GM21723 (cell line): ENCODE data around the gene RIMS1.

ENCODE experiments used
- ATAC-seq: cut with Tn5 transposase; IDR thresholded peaks from one replicate; pipeline ENCODE4 v1.9.1; 2021; ENCODE audit warnings: mild to moderate bottlenecking, moderate library complexity; ENCODE audit not compliant: unreplicated experiment

RIMS1 gene

GRCh38 chr6:72084992-72085569 is 198.7 kb downstream of the RIMS1 start:
- no peak for ATAC-seq

DNA sequence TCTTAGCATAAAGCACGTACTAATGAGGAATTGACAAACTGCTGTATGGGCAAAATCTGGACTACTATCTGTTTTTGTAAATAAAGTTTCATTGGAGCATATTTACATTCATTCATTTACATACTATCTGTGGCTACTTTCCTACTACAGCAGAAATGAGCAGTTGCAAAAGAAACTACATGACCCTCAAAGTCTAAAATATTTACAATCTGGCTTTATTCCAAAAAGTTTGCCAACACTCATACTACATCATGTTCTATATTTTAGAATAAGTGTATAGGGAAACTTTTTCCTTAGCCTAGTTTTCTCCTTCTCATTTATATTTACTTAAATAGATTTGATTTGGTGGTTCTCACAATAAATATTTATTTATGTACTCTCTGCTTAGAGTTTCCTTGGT is 208.2 kb downstream of the RIMS1 start:
- no peak for ATAC-seq

DNA sequence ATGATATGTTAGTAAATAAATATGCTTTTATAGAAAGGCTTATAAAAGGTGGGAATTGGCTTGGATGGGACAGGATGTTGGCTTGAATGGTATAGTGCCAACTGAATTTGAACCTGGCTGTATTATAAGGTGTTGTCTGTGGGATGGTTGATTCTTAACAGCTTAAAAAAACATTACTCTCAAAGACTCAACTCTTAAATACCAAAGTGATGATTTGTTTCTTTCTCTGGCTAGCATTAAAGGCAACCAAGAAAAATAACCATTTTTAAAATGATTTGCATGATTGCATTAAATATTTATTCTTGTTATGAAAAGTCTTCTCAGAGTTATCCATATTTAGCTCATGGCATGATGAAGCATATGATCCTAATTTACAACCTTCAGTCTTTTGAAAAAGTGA is 216.2 kb downstream of the RIMS1 start:
- no peak for ATAC-seq

DNA sequence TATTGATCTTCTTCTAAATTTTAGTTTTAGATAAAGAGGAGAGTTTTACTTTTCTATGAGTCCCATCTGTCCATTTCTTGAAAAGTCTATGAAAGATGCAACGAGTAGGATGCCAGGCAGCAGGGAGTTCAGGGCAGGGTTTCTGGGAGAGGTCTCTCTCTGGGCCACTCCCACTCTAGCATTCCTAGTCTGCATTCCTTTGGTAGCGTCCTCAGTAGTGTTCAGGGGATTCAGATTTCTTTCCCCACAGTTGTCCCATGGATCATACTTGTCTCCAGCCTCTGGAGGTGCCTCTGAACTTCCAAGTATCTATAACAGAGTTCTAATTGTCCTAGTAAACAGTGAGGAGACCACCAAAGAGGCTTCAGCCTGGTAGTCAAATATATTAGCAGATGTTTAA is 225.3 kb downstream of the RIMS1 start:
- no peak for ATAC-seq

DNA sequence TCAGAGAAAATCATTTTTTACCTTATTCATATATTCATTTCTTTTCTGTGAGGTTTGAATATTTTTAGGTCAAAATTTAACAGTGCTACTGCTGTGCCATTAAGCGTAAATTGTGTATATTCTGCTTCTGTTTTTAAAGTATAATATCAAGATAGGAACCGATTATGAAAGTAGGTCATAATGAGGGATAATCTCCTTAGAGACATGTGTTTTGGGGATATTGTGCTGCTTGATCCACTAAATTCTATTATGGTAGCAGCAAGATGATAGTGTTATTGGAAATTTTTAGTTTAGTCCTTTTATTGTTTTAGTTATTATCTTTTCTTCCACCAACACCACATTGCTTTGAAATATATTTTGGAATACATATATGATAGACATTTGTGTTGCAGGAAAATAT is 244.0 kb downstream of the RIMS1 start:
- no peak for ATAC-seq

GRCh38 chr6:72132427-72132826 is 246.1 kb downstream of the RIMS1 start:
- ATAC-seq, result no peak

- no peak for ATAC-seq
Measured at GRCh38 chr6:72132851-72133250, 246.5 kb downstream of the RIMS1 start.

DNA sequence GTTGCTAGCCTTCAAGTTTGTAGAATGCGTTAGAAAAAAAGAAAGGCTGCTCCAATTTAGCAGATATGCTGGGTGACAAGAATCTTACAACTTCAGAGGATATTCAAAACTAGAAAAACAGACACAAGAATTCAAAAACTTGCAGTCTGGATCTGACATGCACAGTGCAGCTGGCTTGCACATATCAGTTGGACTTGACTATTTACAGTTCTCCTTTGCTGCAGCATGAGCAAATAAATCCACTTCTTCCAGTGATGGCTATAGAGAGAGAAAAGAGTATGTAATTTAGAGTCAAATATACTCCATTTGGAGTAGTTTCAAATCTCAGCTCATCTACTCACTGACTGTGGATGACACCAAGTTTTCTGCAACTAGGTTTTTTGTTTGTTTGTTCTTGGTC is 247.0 kb downstream of the RIMS1 start:
- no peak for ATAC-seq

DNA sequence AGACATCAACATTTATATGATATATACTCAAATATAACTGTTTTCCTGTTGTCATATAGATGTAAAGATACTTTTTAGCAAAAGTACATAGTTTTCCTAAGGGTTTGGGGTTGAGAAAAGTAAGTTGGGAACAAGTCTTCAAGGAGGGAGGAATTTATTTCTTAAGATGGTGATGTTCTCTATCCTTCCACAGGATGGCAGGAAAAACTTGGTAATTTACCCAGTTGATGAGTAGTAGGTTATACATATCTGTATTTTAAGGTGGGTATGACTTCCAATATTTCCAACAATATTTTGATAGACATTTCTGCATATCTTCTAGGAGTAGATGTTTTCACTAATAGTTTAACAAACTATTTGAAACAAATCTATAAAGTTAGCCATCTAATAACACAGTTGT is 254.4 kb downstream of the RIMS1 start:
- ATAC-seq, result no peak

DNA sequence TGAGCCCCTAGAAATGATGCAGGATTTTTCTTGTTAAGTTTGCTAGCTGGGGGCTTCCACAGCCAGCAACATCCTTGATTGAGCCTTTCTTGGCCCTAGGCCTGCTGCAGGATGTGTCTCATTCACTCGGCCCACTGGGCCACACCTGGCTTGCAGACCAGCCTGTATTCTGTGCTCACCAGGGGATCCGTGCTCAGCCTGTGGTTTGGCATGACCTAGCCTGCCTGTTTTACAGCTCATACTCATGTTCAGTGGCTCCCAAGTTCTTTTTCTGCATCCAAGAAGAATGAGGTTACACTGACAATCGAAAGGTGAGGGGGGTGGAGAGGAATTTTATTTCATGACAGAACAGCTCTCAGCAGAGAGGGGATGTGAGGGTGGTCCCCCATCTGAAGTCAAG is 263.4 kb downstream of the RIMS1 start:
- ATAC-seq, result no peak

- no peak for ATAC-seq
Measured at GRCh38 chr6:72151742-72152141, 265.4 kb downstream of the RIMS1 start.

GRCh38 chr6:72175916-72176315 is 289.6 kb downstream of the RIMS1 start:
- ATAC-seq, result no peak

- ATAC-seq, result peak; percentile 79
Measured at GRCh38 chr6:72182337-72183246, 296.2 kb downstream of the RIMS1 start.

GRCh38 chr6:72203983-72204382 is 317.6 kb downstream of the RIMS1 start:
- no peak for ATAC-seq

- no peak for ATAC-seq
Measured at GRCh38 chr6:72205500-72205899, 319.1 kb downstream of the RIMS1 start.

DNA sequence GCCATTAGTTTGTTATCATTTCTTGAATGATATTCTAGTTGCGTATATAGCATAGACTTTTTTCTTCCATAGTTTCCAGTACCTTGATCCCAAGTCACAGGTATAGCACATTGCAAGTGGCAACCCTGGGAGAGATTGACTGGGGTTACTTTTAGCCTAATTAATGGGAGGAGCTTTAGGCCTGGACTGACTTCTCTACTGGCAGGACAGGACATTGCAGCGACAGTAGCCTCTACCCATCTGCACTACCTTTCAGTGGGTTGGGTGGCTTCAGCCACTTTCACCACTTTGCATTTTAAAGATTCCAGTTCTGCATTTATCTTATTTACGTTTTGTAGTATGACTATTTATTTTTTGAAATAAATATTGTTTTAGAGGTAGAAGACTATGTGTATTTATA is 320.3 kb downstream of the RIMS1 start:
- no peak for ATAC-seq

DNA sequence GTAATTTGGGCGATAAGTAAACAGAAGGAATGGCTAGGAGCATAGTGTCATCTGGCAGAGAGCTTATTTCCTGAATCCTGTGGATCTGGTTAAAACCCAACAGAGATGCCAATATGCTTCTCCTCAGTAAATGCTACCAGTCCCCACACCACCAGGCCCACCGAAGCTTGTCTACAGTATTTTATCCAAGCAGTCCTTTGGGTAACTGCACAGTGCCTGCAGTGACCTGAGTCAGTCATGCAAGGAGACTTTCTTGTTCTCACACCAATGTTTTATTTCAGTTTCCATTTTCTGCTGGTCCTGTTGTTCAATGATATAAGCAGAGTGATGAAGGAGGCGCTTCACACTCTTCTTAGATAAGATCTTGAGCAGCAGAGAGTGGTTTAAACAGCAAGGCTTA is 326.3 kb downstream of the RIMS1 start:
- peak; percentile 56 for ATAC-seq

- ATAC-seq, result no peak
Measured at GRCh38 chr6:72213654-72214053, 327.3 kb downstream of the RIMS1 start.

GRCh38 chr6:72216222-72217068 is 330.1 kb downstream of the RIMS1 start:
- ATAC-seq, result no peak

DNA sequence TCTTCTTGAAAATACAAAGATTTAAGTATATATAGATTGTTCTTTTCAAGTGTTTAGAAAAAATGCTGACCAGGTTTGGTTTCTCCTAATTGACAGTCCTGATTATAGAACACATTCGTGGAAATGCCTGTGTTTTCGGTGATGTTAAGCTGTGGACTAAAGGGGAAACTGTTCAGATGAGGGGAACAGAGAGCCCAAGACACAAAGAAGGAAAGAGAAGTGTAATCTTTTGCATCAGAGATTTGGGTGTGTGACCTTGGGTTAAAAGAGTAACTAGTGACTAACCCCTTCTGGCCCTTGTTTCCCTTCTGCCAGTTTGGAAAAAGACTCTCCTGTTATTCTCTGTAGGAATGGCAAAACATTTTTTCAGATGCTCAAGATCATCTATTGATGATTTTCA is 331.3 kb downstream of the RIMS1 start:
- no peak for ATAC-seq

DNA sequence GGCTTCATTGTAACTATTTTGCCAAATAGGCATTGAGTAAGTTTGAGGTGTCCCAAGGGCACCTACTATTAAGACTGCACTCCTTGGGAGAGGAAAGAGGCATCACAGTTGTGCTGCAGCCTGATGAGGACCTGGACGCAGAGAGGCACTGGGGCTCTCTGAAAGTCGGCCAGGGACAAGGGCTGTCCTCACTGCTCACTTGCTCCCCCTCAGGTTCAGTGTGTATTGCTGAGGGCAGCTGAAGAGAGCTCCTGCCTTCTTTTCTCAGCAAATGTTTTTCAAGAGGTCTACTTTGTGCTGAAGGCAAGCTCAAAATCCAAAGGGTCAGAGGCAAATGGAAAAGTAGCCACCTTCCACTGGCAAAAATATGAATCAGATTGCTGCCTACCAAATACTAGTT is 331.8 kb downstream of the RIMS1 start:
- peak; percentile 93 for ATAC-seq

- ATAC-seq, result no peak
Measured at GRCh38 chr6:72219536-72219935, 333.2 kb downstream of the RIMS1 start.
